CD4-positive, CD25-positive, alpha-beta regulatory T cell (primary cell): Measurements from ENCODE around the gene LEKR1. TPM values are rescaled to one million over a fixed set of nuclear protein-coding genes. Genes with fewer than 3 reads are reported as not detected.

ENCODE experiments used
- ATAC-seq, 2 donors: fragments of 150-1000 bp; cut with Tn5 transposase; one replicate each; pipeline ENCODE4 v1.10.0; 2021; ENCODE audit warnings: low read depth in 2 of 2, moderate number of reproducible peaks in 2 of 2, moderate library complexity in 1 of 2
- DNase-seq, 3 donors: peaks; one replicate each; pipeline versions ENCODE4 v3.0.0 to v3.0.0-alpha.2; 2012 to 2022; ENCODE audit warnings: mixed read lengths in 1 of 3
- H3K27ac ChIP-seq: one replicate; pipeline ENCODE4 v1.7.0; 2013; ENCODE audit warnings: mild to moderate bottlenecking, low read length; ENCODE audit not compliant: insufficient read depth, poor library complexity, severe bottlenecking
- H3K27me3 ChIP-seq: one replicate; pipeline ENCODE4 v1.7.0; 2013; ENCODE audit warnings: low read length; ENCODE audit not compliant: control insufficient read depth, insufficient read depth
- H3K36me3 ChIP-seq: one replicate; pipeline ENCODE4 v1.7.0; 2013; ENCODE audit warnings: mild to moderate bottlenecking, low read length, moderate library complexity; ENCODE audit not compliant: control insufficient read depth, insufficient read depth
- H3K4me1 ChIP-seq: 2 replicates; pipeline ENCODE4 v1.7.0; 2013; ENCODE audit warnings: mild to moderate bottlenecking, low read length; ENCODE audit not compliant: insufficient read depth, control insufficient read depth, poor library complexity, severe bottlenecking
- H3K4me3 ChIP-seq: one replicate; pipeline ENCODE4 v1.7.0; 2013; ENCODE audit warnings: low read depth, mild to moderate bottlenecking, low read length, moderate library complexity
- H3K9me3 ChIP-seq, 2 experiments: 1 replicate in 1 of 2; 2 replicates in 1 of 2; pipeline ENCODE4 v1.7.0; 2013; ENCODE audit warnings: low read length in 2 of 2, mild to moderate bottlenecking in 1 of 2, moderate library complexity in 1 of 2; ENCODE audit not compliant: control insufficient read depth in 2 of 2
- H3K27ac Mint-ChIP-seq, 3 donors: one replicate each; pipeline ENCODE4 v1.8.0; 2020 to 2022; ENCODE audit warnings: mild to moderate bottlenecking in 3 of 3, mixed read lengths in 3 of 3, moderate library complexity in 2 of 3
- H3K27me3 Mint-ChIP-seq: one replicate; pipeline ENCODE4 v1.8.0; 2022; ENCODE audit warnings: mild to moderate bottlenecking, mixed read lengths
- H3K36me3 Mint-ChIP-seq: one replicate; pipeline ENCODE4 v1.8.0; 2020; ENCODE audit warnings: mixed read lengths
- H3K4me1 Mint-ChIP-seq, 4 donors: one replicate each; pipeline ENCODE4 v1.8.0; 2020 to 2022; ENCODE audit warnings: mixed read lengths in 4 of 4, mild to moderate bottlenecking in 1 of 4
- H3K4me3 Mint-ChIP-seq, 4 donors: one replicate each; pipeline ENCODE4 v1.8.0; 2020 to 2022; ENCODE audit warnings: mild to moderate bottlenecking in 4 of 4, mixed read lengths in 4 of 4, moderate library complexity in 3 of 4
- H3K9me3 Mint-ChIP-seq, 7 donors: one replicate each; pipeline ENCODE4 v1.8.0; 2020 to 2022; ENCODE audit warnings: mixed read lengths in 7 of 7, mild to moderate bottlenecking in 3 of 7, moderate library complexity in 2 of 7
- polyA plus RNA-seq, 4 donors: library from polyadenylated mRNA; unstranded; fragments of 300-500 nt; fragmentation: Illumina TruSeq; gene quantifications; one replicate each; pipeline ENCODE4 v1.2.3, GENCODE V29; 2021
- total RNA-seq: library from RNA; stranded (reverse); gene quantifications from one replicate; pipeline ENCODE4 v1.2.3, GENCODE V29; 2022

The LEKR1 gene
- total and polyA plus RNA-seq, 5 donors from 2014 or later, result 0.44 to 2.4 (median 0.99) TPM

- Mint-ChIP-seq H3K27ac (no peak overlapping the region), H3K4me3 (no peak overlapping the region), H3K9me3 (peaks cover 0 to 12% (median 7%) of the 10 kb centered on the region in 7 donors), H3K36me3 (peaks cover 5% of the 10 kb centered on the region), H3K4me1 (no peaks in the 10 kb centered on the region), H3K27me3 (peaks cover 22% of the 10 kb centered on the region)
- H3K27ac ChIP-seq, result no peak overlapping the region
- H3K27me3 ChIP-seq, result no peaks in the 10 kb centered on the region
- H3K9me3 ChIP-seq, result no peaks in the 10 kb centered on the region
- no peak overlapping the region for H3K4me3 ChIP-seq
- no peaks in the 10 kb centered on the region for H3K4me1 ChIP-seq
- DNase-seq, result no peak
- ATAC-seq, result no peak
- H3K36me3 ChIP-seq, result no peaks in the 10 kb centered on the region
Observed at GRCh38 chr3:156915372-156915771, 89.2 kb downstream of the LEKR1 start.

GRCh38 chr3:156918746-156919145 lies 92.6 kb downstream of the LEKR1 start:
- no peaks in the 10 kb centered on the region for H3K4me1 Mint-ChIP-seq
- H3K27me3 Mint-ChIP-seq, result peaks cover 13% of the 10 kb centered on the region
- Histone ChIP-seq H3K9me3 (no peaks in the 10 kb centered on the region), H3K4me1 (no peaks in the 10 kb centered on the region), H3K36me3 (no peaks in the 10 kb centered on the region), H3K27me3 (no peaks in the 10 kb centered on the region), H3K27ac (no peak overlapping the region), H3K4me3 (no peak overlapping the region)
- ATAC-seq (no peak), DNase-seq (no peak)
- peaks cover 5% of the 10 kb centered on the region for H3K36me3 Mint-ChIP-seq
- peaks cover 0 to 10% (median 7%) of the 10 kb centered on the region in 7 donors for H3K9me3 Mint-ChIP-seq
- no peak overlapping the region for H3K4me3 Mint-ChIP-seq
- no peak overlapping the region for H3K27ac Mint-ChIP-seq

- Mint-ChIP-seq H3K36me3 (peaks cover 2% of the 10 kb centered on the region), H3K4me1 (no peaks in the 10 kb centered on the region), H3K27me3 (peaks cover 13% of the 10 kb centered on the region), H3K27ac (no peak overlapping the region), H3K9me3 (peaks cover 0 to 10% (median 4%) of the 10 kb centered on the region in 7 donors), H3K4me3 (no peak overlapping the region)
- Histone ChIP-seq H3K4me1 (no peaks in the 10 kb centered on the region), H3K4me3 (no peak overlapping the region), H3K36me3 (no peaks in the 10 kb centered on the region), H3K9me3 (no peaks in the 10 kb centered on the region), H3K27me3 (no peaks in the 10 kb centered on the region), H3K27ac (no peak overlapping the region)
- DNase-seq (no peak), ATAC-seq (no peak)
Observed at GRCh38 chr3:156919818-156920217, 93.7 kb downstream of the LEKR1 start.

GRCh38 chr3:156920399-156920798 lies 94.2 kb downstream of the LEKR1 start:
- no peak overlapping the region for H3K4me3 Mint-ChIP-seq
- Histone ChIP-seq H3K4me3 (no peak overlapping the region), H3K27me3 (no peaks in the 10 kb centered on the region), H3K4me1 (no peaks in the 10 kb centered on the region), H3K9me3 (no peaks in the 10 kb centered on the region), H3K36me3 (no peaks in the 10 kb centered on the region), H3K27ac (no peak overlapping the region)
- ATAC-seq, result no peak
- H3K4me1 Mint-ChIP-seq, result no peaks in the 10 kb centered on the region
- peaks cover 13% of the 10 kb centered on the region for H3K27me3 Mint-ChIP-seq
- peaks cover 0 to 8% (median 2%) of the 10 kb centered on the region in 7 donors for H3K9me3 Mint-ChIP-seq
- H3K36me3 Mint-ChIP-seq, result no peaks in the 10 kb centered on the region
- no peak for DNase-seq
- no peak overlapping the region for H3K27ac Mint-ChIP-seq

GRCh38 chr3:156923349-156923748 lies 97.2 kb downstream of the LEKR1 start:
- no peak for DNase-seq
- Histone ChIP-seq H3K4me1 (no peaks in the 10 kb centered on the region), H3K4me3 (no peak overlapping the region), H3K36me3 (no peaks in the 10 kb centered on the region), H3K9me3 (peaks cover 5% of the 10 kb centered on the region in 2 experiments), H3K27ac (no peak overlapping the region), H3K27me3 (peaks cover under 1% of the 10 kb centered on the region)
- no peaks in the 10 kb centered on the region for H3K4me1 Mint-ChIP-seq
- no peaks in the 10 kb centered on the region for H3K36me3 Mint-ChIP-seq
- H3K27ac Mint-ChIP-seq, result no peak overlapping the region
- no peak overlapping the region for H3K4me3 Mint-ChIP-seq
- no peak for ATAC-seq
- H3K27me3 Mint-ChIP-seq, result peaks cover 11% of the 10 kb centered on the region
- peaks cover 0 to 7% (median 2%) of the 10 kb centered on the region in 7 donors for H3K9me3 Mint-ChIP-seq

GRCh38 chr3:156938724-156939123 lies 112.6 kb downstream of the LEKR1 start:
- Mint-ChIP-seq H3K9me3 (peaks cover 0 to 3% (median 0%) of the 10 kb centered on the region in 7 donors), H3K4me1 (no peaks in the 10 kb centered on the region), H3K4me3 (no peak overlapping the region), H3K36me3 (no peaks in the 10 kb centered on the region), H3K27ac (no peak overlapping the region), H3K27me3 (peaks cover 9% of the 10 kb centered on the region)
- no peak for DNase-seq
- no peaks in the 10 kb centered on the region for H3K4me1 ChIP-seq
- H3K36me3 ChIP-seq, result no peaks in the 10 kb centered on the region
- no peak for ATAC-seq
- H3K4me3 ChIP-seq, result no peak overlapping the region
- H3K27ac ChIP-seq, result no peak overlapping the region
- H3K9me3 ChIP-seq, result no peaks in the 10 kb centered on the region
- peaks cover 3% of the 10 kb centered on the region for H3K27me3 ChIP-seq

- no peak overlapping the region for H3K4me3 ChIP-seq
- H3K36me3 ChIP-seq, result no peaks in the 10 kb centered on the region
- ATAC-seq (no peak), DNase-seq (no peak)
- Mint-ChIP-seq H3K36me3 (no peaks in the 10 kb centered on the region), H3K9me3 (peaks cover 0 to 3% (median 0%) of the 10 kb centered on the region in 7 donors), H3K27ac (no peak overlapping the region), H3K27me3 (peaks cover 9% of the 10 kb centered on the region), H3K4me3 (no peak overlapping the region), H3K4me1 (no peaks in the 10 kb centered on the region)
- no peaks in the 10 kb centered on the region for H3K4me1 ChIP-seq
- H3K27me3 ChIP-seq, result peaks cover 3% of the 10 kb centered on the region
- no peaks in the 10 kb centered on the region for H3K9me3 ChIP-seq
- no peak overlapping the region for H3K27ac ChIP-seq
Observed at GRCh38 chr3:156939315-156939714, 113.2 kb downstream of the LEKR1 start.

- Histone ChIP-seq H3K4me3 (no peak overlapping the region), H3K27me3 (peaks cover 3% of the 10 kb centered on the region), H3K27ac (no peak overlapping the region), H3K36me3 (no peaks in the 10 kb centered on the region), H3K9me3 (no peaks in the 10 kb centered on the region), H3K4me1 (no peaks in the 10 kb centered on the region)
- no peak overlapping the region for H3K27ac Mint-ChIP-seq
- H3K36me3 Mint-ChIP-seq, result no peaks in the 10 kb centered on the region
- no peak overlapping the region for H3K4me3 Mint-ChIP-seq
- peaks cover 0 to 3% (median 0%) of the 10 kb centered on the region in 7 donors for H3K9me3 Mint-ChIP-seq
- DNase-seq (no peak), ATAC-seq (no peak)
- H3K27me3 Mint-ChIP-seq, result peaks cover 23% of the 10 kb centered on the region
- no peaks in the 10 kb centered on the region for H3K4me1 Mint-ChIP-seq
Observed at GRCh38 chr3:156941311-156941710, 115.2 kb downstream of the LEKR1 start.
